ENCODE results near the gene GATD1.

GATD1 gene

GRCh38 chr11:797296-798092, 20.2 kb upstream of the GATD1 start (continued):
- TF ChIP-seq PRDM10 (tag by site-specific recombination; IDR thresholded peaks at IDR 0.05): peak; percentile 66; the same call in 1 of the 2 replicates
- peak; percentile 51; the same call in 1 of the 2 replicates for TF ChIP-seq ZXDB (tag by site-specific recombination; IDR thresholded peaks at IDR 0.05)
- TF ChIP-seq ZBTB17 (tag by site-specific recombination; IDR thresholded peaks at IDR 0.05): peak; percentile 56; the same call in 1 of the 2 replicates
- 0 out of 2 replicates have a peak, but pooled peaks have one; percentile 33 for TF ChIP-seq ZNF394 (tag by site-specific recombination; IDR thresholded peaks at IDR 0.05; ENCODE audit: borderline replicate concordance)
- TF ChIP-seq KLF16 (tag by site-specific recombination; IDR thresholded peaks at IDR 0.05): 0 out of 2 replicates have a peak, but pooled peaks have one; percentile 25
- TF ChIP-seq ZBTB20 (tag by site-specific recombination; IDR thresholded peaks at IDR 0.05): peak; percentile 78
- peak; percentile 93 for TF ChIP-seq ZNF837 (tag by site-specific recombination; IDR thresholded peaks at IDR 0.05)
- TF ChIP-seq OSR2 (tag by site-specific recombination; IDR thresholded peaks at IDR 0.05): peak; percentile 68
- no peak for TF ChIP-seq ZNF830 (tag by site-specific recombination; IDR thresholded peaks at IDR 0.05; ENCODE audit: low read depth)
- TF ChIP-seq ZNF362 (tag by site-specific recombination; IDR thresholded peaks at IDR 0.05): no peak
- peak; percentile 59 for TF ChIP-seq SP2 (tag by site-specific recombination; IDR thresholded peaks at IDR 0.05)
- peak; percentile 38 for TF ChIP-seq ZNF600 (tag by site-specific recombination; IDR thresholded peaks at IDR 0.05)
- peak; percentile 52; the same call in 1 of the 2 replicates for TF ChIP-seq KLF1 (tag by site-specific recombination; IDR thresholded peaks at IDR 0.05)
- no peak for TF ChIP-seq ZNF701 (tag by site-specific recombination; IDR thresholded peaks at IDR 0.05)
- 0 out of 2 replicates have a peak, but pooled peaks have one; percentile 16 for TF ChIP-seq SP7 (tag by site-specific recombination; IDR thresholded peaks at IDR 0.05)
- TF ChIP-seq ZBTB7A (tag by site-specific recombination; IDR thresholded peaks at IDR 0.05; ENCODE audit: low read depth): peak; percentile 90
- peak; percentile 13; the same call in 1 of the 2 replicates for TF ChIP-seq ZNF692 (tag by site-specific recombination; IDR thresholded peaks at IDR 0.05)
- peak; percentile 89 for TF ChIP-seq KLF10 (tag by site-specific recombination; IDR thresholded peaks at IDR 0.05)
- no peak for TF ChIP-seq GLI2 (tag by site-specific recombination; IDR thresholded peaks at IDR 0.05; ENCODE audit: borderline replicate concordance, low read depth)
- TF ChIP-seq BCL11A (tag by site-specific recombination; IDR thresholded peaks at IDR 0.05; ENCODE audit: low read depth): peak; percentile 53; the same call in 1 of the 2 replicates
- TF ChIP-seq ZFHX2 (tag by site-specific recombination; conservative IDR thresholded peaks at IDR 0.05): peak; percentile 29
- peak; percentile 91 for TF ChIP-seq GLIS2 (tag by site-specific recombination; IDR thresholded peaks at IDR 0.05)
- TF ChIP-seq ZNF629 (tag by site-specific recombination; IDR thresholded peaks at IDR 0.05): 0 out of 2 replicates have a peak, but pooled peaks have one; percentile 13
- TF ChIP-seq ZBTB44 (tag by site-specific recombination; IDR thresholded peaks at IDR 0.05): peak; percentile 45; the same call in 1 of the 2 replicates
- TF ChIP-seq SCRT1 (tag by site-specific recombination; IDR thresholded peaks at IDR 0.05; ENCODE audit: borderline replicate concordance): no peak
- no peak for TF ChIP-seq ZNF777 (tag by site-specific recombination; IDR thresholded peaks at IDR 0.05; ENCODE audit: borderline replicate concordance)
- no peak for TF ChIP-seq ZNF112 (tag by site-specific recombination; IDR thresholded peaks at IDR 0.05)
- peak; percentile 58 for TF ChIP-seq SP3 (tag by site-specific recombination; IDR thresholded peaks at IDR 0.05)
- TF ChIP-seq ZBTB10 (tag by site-specific recombination; IDR thresholded peaks at IDR 0.05): peak; percentile 63; the same call in 1 of the 2 replicates

Data from HEK293 (cell line).